SK-N-MC (cell line): Measurements from ENCODE around the gene THOC7.

Experiments used
- EZH2 ChIP-seq: fragments of 200-600 bp; sonication (generic); IDR thresholded peaks from one replicate; pipeline ENCODE4 v1.6.1; 2017; ENCODE audit warnings: antibody characterized with exemption
- FOXP2 ChIP-seq: optimal IDR thresholded peaks from 2 replicates; pipeline ENCODE3; 2011; ENCODE audit warnings: mild to moderate bottlenecking, moderate library complexity; ENCODE audit not compliant: insufficient read depth; ENCODE audit errors: extremely low read length, control extremely low read depth

DNA sequence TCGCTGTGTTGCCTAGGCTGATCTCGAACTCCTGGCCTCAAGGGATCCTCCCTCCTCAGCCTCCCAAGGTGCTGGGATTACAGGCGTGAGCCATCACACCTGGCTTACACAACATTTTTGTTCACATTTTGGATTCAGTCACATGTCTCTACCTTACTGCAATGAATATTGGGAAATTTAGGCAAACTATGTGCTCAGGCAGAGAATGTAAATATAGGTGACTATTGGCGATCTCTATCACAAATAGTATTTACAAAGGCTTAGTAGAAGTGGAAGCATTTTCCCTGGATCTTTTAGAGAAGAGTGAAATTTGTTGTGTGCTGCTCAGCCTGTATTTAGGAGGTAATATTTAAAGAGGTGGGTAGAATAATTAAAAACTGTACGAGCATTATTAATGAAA is 27.9 kb upstream of the THOC7 start:
- no peak for TF ChIP-seq EZH2
- no peak for TF ChIP-seq FOXP2
